GM21529 (cell line): Measurements from ENCODE around the gene EVI2B.
A peak's percentile ranks its signal among the peaks of the same experiment; 100 is the strongest.
"Not testable (repeated sequence)": the region's sequence is repeated elsewhere in the genome, so short reads cannot be mapped to it uniquely, and the experiment has no call there.

Source experiments
- ATAC-seq: cut with Tn5 transposase; IDR thresholded peaks from one replicate; pipeline ENCODE4 v1.9.1; 2021; ENCODE audit not compliant: unreplicated experiment

Gene EVI2B

DNA sequence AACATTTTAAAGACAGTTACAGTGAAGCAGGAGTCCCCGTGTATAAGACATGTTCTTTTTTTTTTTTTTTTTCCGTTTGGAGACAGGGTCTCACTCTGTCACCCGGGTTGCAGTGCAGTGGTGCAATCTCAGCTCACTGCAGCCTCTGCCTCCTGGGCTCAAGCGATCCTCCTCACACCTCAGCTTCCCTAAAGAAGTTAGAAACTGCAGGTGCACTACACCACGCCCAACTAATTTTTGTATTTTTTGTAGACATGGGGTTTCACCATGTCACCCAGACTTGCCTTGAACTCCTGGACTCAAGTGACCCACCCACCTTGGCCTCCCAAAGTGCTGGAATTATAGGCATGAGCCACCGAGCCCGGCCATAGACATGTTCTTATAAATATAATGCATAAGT lies 3.0 kb downstream of the EVI2B start:
- no peak for ATAC-seq

DNA sequence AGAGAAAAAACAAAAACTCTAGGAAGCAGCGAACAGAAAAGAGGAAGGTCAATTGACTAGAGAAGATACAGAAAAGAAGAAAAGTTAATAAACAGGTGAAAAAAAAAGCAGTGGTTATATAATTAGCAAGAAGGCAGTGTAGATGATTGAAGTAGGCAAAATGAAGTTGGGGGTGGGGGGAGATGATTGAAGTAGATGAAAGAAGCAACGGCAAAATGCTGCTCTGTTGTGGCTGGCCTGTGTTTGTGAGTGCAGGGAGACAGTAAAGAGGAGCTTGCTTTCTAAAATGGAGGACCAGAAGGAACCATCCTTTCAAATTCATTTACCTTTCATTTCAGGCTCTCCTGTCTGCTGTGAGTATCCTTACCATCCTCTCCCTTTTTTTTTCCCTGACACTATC lies 3.6 kb downstream of the EVI2B start:
- no peak for ATAC-seq

DNA sequence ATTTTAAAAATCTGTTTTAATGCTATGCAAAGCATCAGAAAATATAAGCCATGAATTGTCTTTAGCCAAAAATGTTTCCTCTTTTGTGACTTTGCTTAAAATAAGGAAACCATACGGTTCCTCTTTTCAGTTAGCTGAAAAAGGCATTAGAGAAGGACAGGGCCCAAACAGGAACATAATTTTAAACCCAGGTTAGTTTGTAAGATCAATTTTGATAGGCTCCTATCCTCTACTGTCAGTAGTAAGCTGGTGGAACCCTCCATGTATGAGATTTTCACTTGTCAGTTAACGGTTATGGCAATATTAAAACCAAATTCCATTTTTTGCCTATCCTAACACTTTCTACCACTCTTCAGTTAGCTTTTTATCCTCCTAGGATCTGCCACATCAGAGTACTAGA lies 4.3 kb downstream of the EVI2B start:
- peak; percentile 35 for ATAC-seq

- no peak for ATAC-seq
These were observed 5.2 kb downstream of the EVI2B start for GRCh38 chr17:31308372-31309334.

DNA sequence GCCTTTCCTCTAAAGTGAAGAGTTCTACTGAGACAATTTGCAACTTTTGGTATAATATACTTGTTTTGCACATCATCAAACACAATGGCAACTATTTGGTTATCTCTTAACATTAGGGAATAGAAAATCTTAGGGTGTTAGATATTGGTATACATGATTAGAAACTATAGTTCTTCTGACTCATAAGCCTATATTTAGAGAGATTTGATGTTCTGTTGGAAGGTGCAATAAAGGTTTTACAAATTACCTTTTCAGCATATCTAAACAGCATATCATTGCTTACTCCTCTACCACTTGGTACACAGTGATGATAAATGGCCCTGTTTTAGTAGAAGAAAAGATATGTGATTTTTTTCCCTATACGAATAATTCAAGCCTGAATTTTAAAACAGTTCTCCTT lies 6.2 kb downstream of the EVI2B start:
- no peak for ATAC-seq

DNA sequence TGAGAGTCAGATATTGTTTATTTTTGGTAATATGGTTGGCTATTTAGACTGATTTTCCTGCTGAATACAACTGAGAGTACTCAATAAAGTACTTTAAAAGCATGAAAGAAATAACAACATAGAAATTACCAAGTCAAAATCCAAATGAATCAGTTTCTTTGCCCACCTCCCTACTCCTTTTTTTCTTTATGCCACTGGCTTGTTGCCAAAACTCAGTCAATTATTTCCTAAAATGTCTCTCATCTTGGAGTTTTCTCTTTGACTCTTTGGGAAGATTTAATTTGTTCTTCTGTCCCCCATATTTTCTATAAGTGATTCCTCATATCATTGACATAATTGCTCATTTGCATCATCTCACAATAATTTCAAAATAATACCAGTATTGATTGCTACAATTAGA lies 14.2 kb downstream of the EVI2B start:
- ATAC-seq, result no peak

DNA sequence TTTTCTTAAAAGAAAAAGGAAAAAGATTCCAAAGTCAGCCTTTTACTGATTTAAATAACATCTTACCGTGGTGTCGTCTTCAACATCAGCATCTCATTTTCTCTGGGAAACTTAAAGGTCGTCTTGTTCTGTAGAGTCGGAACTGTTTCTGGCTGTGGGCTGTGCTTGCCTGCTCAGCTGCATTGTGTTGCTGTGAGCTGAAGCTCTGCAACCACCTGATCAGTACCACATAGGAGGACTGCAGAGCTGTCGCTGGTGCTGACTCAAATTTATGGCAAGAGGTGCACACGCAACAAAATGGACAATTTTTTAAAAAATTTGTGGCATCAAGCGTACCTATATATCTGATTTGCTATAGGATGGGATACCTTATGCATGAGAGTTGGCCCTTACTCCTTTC lies 16.8 kb downstream of the EVI2B start, which contains the start of gene OMG:
OMG (minus strand) TSS at position 150 of the 400 bp plus-strand sequence. CDS start 908 bp downstream, outside the sequence.
- ATAC-seq, result no peak

DNA sequence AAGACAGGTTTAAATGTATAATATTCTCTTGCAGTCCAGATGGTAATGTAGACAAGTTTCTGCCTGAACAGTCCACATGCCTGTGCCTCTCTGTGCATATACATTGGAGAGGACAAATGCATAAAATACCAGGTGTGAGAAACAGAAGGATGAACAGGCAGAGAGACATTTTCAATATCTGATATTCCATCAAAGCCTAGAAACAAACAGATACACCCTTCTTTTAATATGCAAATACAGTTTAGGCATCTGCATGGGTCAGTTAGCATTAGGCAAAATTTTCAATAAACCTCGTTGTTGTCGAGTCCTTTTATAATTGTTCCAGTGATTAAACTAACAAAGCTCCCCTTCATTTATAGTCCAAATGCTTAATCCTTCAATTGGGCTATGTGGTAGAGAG lies 17.7 kb downstream of the EVI2B start:
- no peak for ATAC-seq

DNA sequence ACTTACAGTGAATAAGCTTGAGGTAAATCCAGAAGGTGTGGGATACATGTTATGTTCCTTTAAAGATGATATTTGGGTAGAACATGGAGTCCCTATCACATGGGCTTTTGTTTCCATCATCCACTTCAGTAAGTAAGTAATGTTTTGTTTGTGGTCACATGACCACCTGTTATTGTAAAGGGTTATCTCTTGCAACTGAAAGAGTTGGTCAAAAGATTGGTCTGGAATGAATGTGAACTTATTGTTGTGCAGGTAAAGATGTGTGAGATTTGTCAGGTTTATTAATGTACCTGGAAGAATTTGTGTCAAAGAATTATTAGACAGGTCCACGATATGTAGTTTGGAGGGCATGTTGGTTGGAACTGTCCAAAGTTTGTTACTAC lies 18.4 kb downstream of the EVI2B start:
- no peak for ATAC-seq

DNA sequence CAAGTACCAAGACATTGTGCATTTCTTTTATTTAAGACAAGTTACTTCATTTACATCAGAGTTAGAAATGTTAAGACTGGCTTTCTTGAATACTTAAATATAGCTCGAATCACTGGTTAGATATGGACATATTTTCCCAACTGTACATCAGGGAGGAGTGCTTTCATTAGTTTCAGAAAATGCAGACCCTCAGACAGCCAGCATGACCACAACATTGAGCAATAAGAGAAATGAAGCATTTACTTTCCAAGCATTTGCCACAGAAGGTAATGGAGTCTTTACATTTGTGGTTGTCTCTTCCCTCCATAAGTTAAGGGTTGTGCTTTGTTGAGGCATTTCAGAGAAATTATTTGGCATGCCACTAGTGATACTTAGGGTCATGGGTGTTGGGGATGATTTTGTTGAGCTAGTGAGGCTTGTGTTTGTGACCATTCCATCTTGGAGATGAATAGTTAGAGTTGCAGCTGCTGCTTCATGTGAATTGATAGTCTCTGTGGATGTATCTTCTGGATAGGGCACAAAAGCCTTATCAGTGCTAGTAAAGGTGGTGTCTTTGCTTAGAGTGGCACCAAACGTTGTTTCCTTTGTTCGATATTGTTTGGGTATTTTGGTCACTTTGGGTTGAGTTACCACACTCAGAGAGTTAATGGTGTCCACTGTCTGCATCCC lies 18.9 kb downstream of the EVI2B start:
- ATAC-seq, result no peak

DNA sequence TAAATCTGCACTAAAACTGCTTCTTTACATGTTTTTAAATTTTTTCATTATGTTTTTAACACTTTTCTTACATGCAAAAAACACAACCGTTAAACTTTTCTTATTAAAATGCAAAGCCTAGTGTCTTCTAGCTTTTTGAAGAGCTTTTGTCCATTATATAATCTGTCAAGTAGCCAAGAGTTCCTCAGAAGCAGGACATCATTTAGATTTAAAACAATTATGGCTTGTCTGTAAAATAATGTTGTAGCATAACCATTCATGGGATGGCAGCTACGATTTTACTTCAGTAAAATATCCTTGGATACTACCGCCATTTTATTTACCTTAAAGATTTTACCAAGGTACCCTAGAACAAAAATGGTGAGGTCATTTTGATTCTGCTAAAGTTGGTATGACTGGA lies 19.6 kb downstream of the EVI2B start:
- no peak for ATAC-seq

DNA sequence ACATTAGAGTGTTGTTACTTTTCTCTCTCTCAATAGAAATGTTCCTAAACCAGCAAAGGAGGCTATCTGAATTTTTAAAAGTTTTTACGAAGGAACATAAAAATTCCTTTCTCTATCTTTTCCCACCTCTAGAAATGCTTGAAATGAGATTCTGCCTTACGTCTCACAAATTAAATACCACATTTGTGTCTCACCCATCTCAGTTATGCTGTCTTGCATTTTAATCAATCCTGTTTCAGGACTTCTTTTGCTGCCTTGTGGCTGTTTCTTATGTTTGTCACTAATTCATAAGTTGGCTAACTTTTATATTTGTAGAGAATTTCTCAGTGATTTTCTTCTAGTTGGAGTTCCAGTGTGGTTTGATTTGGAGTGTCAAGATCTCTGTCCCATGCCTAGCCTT lies 20.3 kb downstream of the EVI2B start:
- no peak for ATAC-seq

- ATAC-seq, result no peak
These were observed 22.0 kb downstream of the EVI2B start for GRCh38 chr17:31291820-31292219.

GRCh38 chr17:31289790-31290189 lies 24.1 kb downstream of the EVI2B start:
- ATAC-seq, result no peak

- ATAC-seq, result not testable (repeated sequence)
These were observed 25.9 kb downstream of the EVI2B start for GRCh38 chr17:31287932-31288331.

DNA sequence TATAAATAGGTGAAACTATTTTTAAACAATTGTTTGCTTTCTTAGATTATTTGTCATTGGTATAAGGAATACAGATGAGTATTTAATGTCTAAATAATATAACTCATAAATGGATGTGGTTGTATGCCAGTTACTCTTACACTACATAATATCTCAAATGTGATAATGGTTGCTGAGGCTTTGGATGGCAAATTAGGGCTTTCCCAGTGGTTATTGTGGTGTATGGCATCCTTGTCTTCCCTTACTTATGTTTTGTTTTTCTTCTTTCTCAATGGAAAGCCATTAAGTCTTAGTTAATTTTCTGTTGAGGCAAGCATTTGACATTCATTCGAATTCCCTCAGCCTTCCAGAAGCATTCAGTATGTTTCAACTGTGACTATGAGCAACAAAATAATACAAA lies 27.3 kb downstream of the EVI2B start:
- ATAC-seq, result no peak

GRCh38 chr17:31283841-31284240 lies 30.0 kb downstream of the EVI2B start:
- no peak for ATAC-seq

DNA sequence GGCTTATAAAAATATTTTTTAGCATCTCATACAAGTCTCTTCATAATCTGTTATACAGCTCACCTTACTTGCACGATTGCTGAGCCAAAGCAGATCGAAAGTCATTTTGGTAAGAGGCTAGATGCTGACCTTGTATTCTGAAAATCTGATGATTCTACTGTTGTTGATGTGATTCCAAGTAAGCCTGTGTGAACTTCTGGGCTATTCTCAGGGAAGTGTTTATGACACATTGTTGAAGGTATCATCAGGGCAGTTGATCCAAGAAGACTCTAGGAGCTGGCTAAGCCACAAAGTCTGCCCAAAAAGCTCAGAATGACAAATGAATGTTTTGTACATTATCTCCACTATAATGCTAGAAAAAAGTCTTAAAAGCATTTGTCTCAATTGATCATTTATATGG lies 32.8 kb downstream of the EVI2B start:
- no peak for ATAC-seq

- ATAC-seq, result no peak
These were observed 34.5 kb downstream of the EVI2B start for GRCh38 chr17:31279401-31279800.

- no peak for ATAC-seq
These were observed 38.7 kb downstream of the EVI2B start for GRCh38 chr17:31275116-31275515.

DNA sequence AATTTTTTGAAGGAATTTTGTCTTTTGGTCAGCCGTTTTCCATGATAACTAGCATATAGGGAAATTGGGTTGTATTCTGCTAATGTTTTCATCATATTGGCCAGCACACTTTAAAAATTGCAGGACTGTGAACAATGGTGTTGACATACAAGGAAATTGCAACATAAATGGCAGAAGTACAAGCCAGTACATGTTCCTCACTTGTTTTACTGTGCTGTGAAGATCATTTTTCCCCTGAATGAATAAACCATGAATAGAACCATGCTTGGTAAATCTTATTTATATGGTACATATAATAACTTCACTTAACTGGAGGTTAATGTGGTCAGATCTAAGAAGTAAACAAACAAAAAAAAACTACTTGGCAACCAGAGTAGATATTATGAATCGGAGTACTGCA lies 39.6 kb downstream of the EVI2B start:
- no peak for ATAC-seq

DNA sequence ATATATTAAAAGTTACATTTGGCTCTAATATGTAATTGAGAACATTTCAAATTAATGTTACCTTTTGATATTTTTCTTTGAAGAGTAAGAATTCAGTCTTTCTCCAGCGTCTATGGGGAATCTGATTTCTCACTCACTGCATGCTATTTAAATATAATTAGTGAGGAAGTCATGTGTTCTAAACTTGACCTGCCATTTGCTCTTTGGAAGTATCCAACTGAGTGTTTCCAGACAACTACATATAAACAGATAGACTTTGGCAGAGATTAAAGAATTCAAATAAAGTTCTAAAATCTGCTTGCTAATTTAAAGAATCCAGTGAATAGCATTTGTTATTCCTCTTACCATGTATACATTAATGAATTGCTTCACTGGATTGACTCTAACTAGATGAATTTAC lies 40.3 kb downstream of the EVI2B start:
- ATAC-seq, result no peak
